RWPE2 (cell line): Measurements from ENCODE around the gene HARBI1.
A peak's percentile ranks its signal among the peaks of the same experiment; 100 is the strongest.

Experiments used
- ATAC-seq: fragments of 200-7000 bp; cut with Tn5 transposase; 3 replicates; pipeline ENCODE4 v1.9.1; 2021; ENCODE audit warnings: low read depth
- DNase-seq: peaks from one replicate; pipeline ENCODE4 v3.0.0-alpha.2; 2020; ENCODE audit warnings: low spot score
- H3K27ac ChIP-seq: fragments of 450-650 bp; 2 replicates; pipeline ENCODE4 v1.5.1; 2017; ENCODE audit warnings: mild to moderate bottlenecking; ENCODE audit not compliant: poor library complexity, severe bottlenecking
- H3K27me3 ChIP-seq: fragments of 250-450 bp; sonication (Bioruptor Pico); 2 replicates; pipeline ENCODE4 v1.5.1; 2021; ENCODE audit warnings: mild to moderate bottlenecking, moderate library complexity; ENCODE audit not compliant: insufficient read depth, poor library complexity, severe bottlenecking
- H3K36me3 ChIP-seq: fragments of 250-450 bp; sonication (Bioruptor Pico); 2 replicates; pipeline ENCODE4 v1.5.1; 2020; ENCODE audit warnings: low read depth, mild to moderate bottlenecking, moderate library complexity
- H3K4me1 ChIP-seq: fragments of 250-450 bp; sonication (Bioruptor Pico); 2 replicates; pipeline ENCODE4 v1.5.1; 2021; ENCODE audit warnings: mild to moderate bottlenecking, moderate library complexity; ENCODE audit not compliant: insufficient read depth, poor library complexity, severe bottlenecking
- H3K4me3 ChIP-seq: fragments of 250-450 bp; sonication (Bioruptor Pico); 2 replicates; pipeline ENCODE4 v1.5.1; 2021; ENCODE audit warnings: mild to moderate bottlenecking, moderate library complexity; ENCODE audit not compliant: severe bottlenecking
- H3K9me3 ChIP-seq: fragments of 250-450 bp; sonication (Bioruptor Pico); 2 replicates; pipeline ENCODE4 v1.5.1; 2021; ENCODE audit warnings: mild to moderate bottlenecking, moderate library complexity; ENCODE audit not compliant: severe bottlenecking
- CTCF ChIP-seq: fragments of 450-650 bp; IDR thresholded peaks from one replicate; pipeline ENCODE4 v1.5.1; 2017; ENCODE audit warnings: mild to moderate bottlenecking, moderate library complexity; ENCODE audit not compliant: poor library complexity, severe bottlenecking

HARBI1 gene

GRCh38 chr11:46560300-46560991 lies 56.6 kb downstream of the HARBI1 start:
- peak; percentile 43 for ATAC-seq
- Histone ChIP-seq H3K9me3 (no peaks in the 10 kb centered on the region), H3K27ac (peak overlapping the region; percentile 30), H3K4me1 (peaks cover 44% of the 10 kb centered on the region), H3K4me3 (peak overlapping the region; percentile 22), H3K36me3 (no peaks in the 10 kb centered on the region), H3K27me3 (no peaks in the 10 kb centered on the region)
- TF ChIP-seq CTCF: no peak
- no peak for DNase-seq

- ATAC-seq (no peak), DNase-seq (no peak)
- Histone ChIP-seq H3K9me3 (no peaks in the 10 kb centered on the region), H3K27me3 (no peaks in the 10 kb centered on the region), H3K4me3 (no peak overlapping the region), H3K27ac (peak overlapping the region; percentile 30), H3K4me1 (peaks cover 49% of the 10 kb centered on the region), H3K36me3 (no peaks in the 10 kb centered on the region)
- no peak for TF ChIP-seq CTCF
These were observed 57.2 kb downstream of the HARBI1 start for GRCh38 chr11:46559815-46560214.

GRCh38 chr11:46557684-46558151 lies 59.3 kb downstream of the HARBI1 start:
- Histone ChIP-seq H3K4me3 (no peak overlapping the region), H3K36me3 (no peaks in the 10 kb centered on the region), H3K27me3 (no peaks in the 10 kb centered on the region), H3K27ac (no peak overlapping the region), H3K9me3 (no peaks in the 10 kb centered on the region), H3K4me1 (peaks cover 66% of the 10 kb centered on the region)
- DNase-seq (no peak), ATAC-seq (peak; percentile 41)
- no peak for TF ChIP-seq CTCF

GRCh38 chr11:46555267-46556054 lies 61.6 kb downstream of the HARBI1 start:
- Histone ChIP-seq H3K27ac (peak overlapping the region; percentile 69), H3K9me3 (no peaks in the 10 kb centered on the region), H3K4me3 (no peak overlapping the region), H3K27me3 (no peaks in the 10 kb centered on the region), H3K36me3 (no peaks in the 10 kb centered on the region), H3K4me1 (peaks cover 52% of the 10 kb centered on the region)
- ATAC-seq (no peak), DNase-seq (no peak)
- TF ChIP-seq CTCF: no peak
